Measurements from ENCODE around the gene QTRT2. TPM values are rescaled to one million over a fixed set of nuclear protein-coding genes. Genes with fewer than 3 reads are reported as not detected.
A peak's percentile ranks its signal among the peaks of the same experiment; 100 is the strongest.

QTRT2 gene
- polyA plus RNA-seq, 2 of the 4 experiments (the other 2 are of a cell fraction), result 23.5 to 33.9 TPM

DNA sequence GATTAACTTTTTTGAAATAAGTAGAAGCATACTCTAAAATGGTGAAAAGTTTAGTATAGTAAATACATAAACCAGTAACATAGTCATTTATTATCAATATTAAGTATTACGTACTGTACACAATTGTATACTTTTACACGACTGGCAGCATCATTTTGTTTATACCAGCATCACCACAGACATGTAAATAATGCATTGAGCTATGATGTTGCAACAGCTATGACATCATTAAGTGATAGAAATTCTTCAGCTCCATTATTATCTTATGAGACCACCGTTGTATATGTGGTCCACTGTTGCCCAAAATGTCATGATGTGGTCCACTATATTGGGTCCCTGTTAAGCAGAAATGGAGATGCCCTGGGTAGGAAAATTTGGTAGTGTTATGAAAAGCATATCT lies 71.0 kb downstream of the QTRT2 start:
- no peak overlapping the region for H3K4me2 ChIP-seq
- ATAC-seq, result no peak
- CTCF ChIA-PET, result interaction anchor here (0.6 to 1.7 kb wide), 3 partner anchors 23 to 257 kb away, joined by 3 to 5 read pairs (median 4); no protein-coding TSS in a partner anchor
- H3K9me3 ChIP-seq, result no peaks in the 10 kb centered on the region
- H3K4me1 ChIP-seq, result no peaks in the 10 kb centered on the region
- H3K4me3 ChIP-seq, result no peak overlapping the region
- DNase-seq (ENCODE audit: low read depth in 1 of 2, low spot score in 1 of 2), result no peak
- H3K27ac ChIP-seq, result no peak overlapping the region
- no peak for TF ChIP-seq FOSB (CRISPR knock-in tag; IDR thresholded peaks at IDR 0.05)
- no peak for TF ChIP-seq ESRRA (IDR thresholded peaks at IDR 0.05; ENCODE audit: borderline replicate concordance, low read length)
- TF ChIP-seq, protein P1, sequence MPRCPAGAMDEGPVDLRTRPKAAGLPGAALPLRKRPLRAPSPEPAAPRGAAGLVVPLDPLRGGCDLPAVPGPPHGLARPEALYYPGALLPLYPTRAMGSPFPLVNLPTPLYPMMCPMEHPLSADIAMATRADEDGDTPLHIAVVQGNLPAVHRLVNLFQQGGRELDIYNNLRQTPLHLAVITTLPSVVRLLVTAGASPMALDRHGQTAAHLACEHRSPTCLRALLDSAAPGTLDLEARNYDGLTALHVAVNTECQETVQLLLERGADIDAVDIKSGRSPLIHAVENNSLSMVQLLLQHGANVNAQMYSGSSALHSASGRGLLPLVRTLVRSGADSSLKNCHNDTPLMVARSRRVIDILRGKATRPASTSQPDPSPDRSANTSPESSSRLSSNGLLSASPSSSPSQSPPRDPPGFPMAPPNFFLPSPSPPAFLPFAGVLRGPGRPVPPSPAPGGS (IDR thresholded peaks at IDR 0.05), result no peak
- no peak for TF ChIP-seq FOSL2 (IDR thresholded peaks at IDR 0.05)
- TF ChIP-seq FOSL2 (CRISPR knock-in tag; IDR thresholded peaks at IDR 0.05), result no peak
- TF ChIP-seq, protein P2, sequence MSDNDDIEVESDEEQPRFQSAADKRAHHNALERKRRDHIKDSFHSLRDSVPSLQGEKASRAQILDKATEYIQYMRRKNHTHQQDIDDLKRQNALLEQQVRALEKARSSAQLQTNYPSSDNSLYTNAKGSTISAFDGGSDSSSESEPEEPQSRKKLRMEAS (IDR thresholded peaks at IDR 0.05), result no peak
- no peak for TF ChIP-seq PHF8 (IDR thresholded peaks at IDR 0.05; ENCODE audit: borderline replicate concordance, low read depth)
- TF ChIP-seq, protein P3, sequence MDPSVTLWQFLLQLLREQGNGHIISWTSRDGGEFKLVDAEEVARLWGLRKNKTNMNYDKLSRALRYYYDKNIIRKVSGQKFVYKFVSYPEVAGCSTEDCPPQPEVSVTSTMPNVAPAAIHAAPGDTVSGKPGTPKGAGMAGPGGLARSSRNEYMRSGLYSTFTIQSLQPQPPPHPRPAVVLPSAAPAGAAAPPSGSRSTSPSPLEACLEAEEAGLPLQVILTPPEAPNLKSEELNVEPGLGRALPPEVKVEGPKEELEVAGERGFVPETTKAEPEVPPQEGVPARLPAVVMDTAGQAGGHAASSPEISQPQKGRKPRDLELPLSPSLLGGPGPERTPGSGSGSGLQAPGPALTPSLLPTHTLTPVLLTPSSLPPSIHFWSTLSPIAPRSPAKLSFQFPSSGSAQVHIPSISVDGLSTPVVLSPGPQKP (IDR thresholded peaks at IDR 0.05; ENCODE audit: low read depth, low read length), result no peak
- TF ChIP-seq SMC3 (IDR thresholded peaks at IDR 0.05), result no peak
- TF ChIP-seq, protein P4, sequence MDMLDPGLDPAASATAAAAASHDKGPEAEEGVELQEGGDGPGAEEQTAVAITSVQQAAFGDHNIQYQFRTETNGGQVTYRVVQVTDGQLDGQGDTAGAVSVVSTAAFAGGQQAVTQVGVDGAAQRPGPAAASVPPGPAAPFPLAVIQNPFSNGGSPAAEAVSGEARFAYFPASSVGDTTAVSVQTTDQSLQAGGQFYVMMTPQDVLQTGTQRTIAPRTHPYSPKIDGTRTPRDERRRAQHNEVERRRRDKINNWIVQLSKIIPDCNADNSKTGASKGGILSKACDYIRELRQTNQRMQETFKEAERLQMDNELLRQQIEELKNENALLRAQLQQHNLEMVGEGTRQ (IDR thresholded peaks at IDR 0.05), result no peak
- POLR2A ChIA-PET, result no interaction called here
- WGBS (ENCODE audit: missing lambda C conversion rate), result 55% methylated on average over 3 of the region's 3 CpGs
- no peak for FAIRE-seq

DNA sequence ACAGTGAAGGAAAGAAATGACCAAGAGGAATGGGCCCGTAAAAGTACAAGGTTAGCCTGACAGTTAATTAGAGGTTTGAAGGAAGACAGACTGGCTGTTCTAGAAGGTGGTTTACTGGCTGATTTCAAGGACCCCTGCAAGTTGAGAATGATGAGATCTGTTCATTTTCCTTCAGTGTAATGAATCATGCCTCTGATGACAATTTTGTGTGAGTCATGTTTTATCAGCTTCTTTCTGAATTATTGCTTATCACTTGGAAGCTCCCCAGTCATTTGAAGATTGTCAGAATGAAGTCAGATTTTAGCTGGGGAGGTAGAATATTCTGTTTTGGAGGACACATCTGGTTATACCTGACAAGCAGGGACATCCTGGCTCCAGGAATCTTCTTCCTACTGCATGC lies 71.7 kb downstream of the QTRT2 start:
- no peaks in the 10 kb centered on the region for H3K9me3 ChIP-seq
- WGBS (ENCODE audit: missing lambda C conversion rate), result 84% methylated on average over 1 of the region's 1 CpG
- TF ChIP-seq, protein P5, sequence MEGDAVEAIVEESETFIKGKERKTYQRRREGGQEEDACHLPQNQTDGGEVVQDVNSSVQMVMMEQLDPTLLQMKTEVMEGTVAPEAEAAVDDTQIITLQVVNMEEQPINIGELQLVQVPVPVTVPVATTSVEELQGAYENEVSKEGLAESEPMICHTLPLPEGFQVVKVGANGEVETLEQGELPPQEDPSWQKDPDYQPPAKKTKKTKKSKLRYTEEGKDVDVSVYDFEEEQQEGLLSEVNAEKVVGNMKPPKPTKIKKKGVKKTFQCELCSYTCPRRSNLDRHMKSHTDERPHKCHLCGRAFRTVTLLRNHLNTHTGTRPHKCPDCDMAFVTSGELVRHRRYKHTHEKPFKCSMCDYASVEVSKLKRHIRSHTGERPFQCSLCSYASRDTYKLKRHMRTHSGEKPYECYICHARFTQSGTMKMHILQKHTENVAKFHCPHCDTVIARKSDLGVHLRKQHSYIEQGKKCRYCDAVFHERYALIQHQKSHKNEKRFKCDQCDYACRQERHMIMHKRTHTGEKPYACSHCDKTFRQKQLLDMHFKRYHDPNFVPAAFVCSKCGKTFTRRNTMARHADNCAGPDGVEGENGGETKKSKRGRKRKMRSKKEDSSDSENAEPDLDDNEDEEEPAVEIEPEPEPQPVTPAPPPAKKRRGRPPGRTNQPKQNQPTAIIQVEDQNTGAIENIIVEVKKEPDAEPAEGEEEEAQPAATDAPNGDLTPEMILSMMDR (IDR thresholded peaks at IDR 0.05), result no peak
- TF ChIP-seq CHD4 (IDR thresholded peaks at IDR 0.05; ENCODE audit: borderline replicate concordance), result no peak
- TF ChIP-seq FOSL2 (IDR thresholded peaks at IDR 0.05), result no peak
- TF ChIP-seq FOSL2 (CRISPR knock-in tag; IDR thresholded peaks at IDR 0.05), result peak; percentile 55; the same call in 1 of the 2 replicates
- no peak for TF ChIP-seq ZNF302 (CRISPR knock-in tag; IDR thresholded peaks at IDR 0.05)
- ATAC-seq, result no peak
- no peak for DNase-seq (ENCODE audit: low read depth in 1 of 2, low spot score in 1 of 2)
- no peaks in the 10 kb centered on the region for H3K4me1 ChIP-seq
- no peak for FAIRE-seq
- H3K4me3 ChIP-seq, result no peak overlapping the region
- H3K4me2 ChIP-seq, result no peak overlapping the region
- no peak overlapping the region for H3K27ac ChIP-seq
- ChIA-PET CTCF (interaction anchor here (1.7 kb wide), 2 partner anchors 24 kb away, joined by 3 to 5 read pairs; no protein-coding TSS in a partner anchor), POLR2A (no interaction called here)

DNA sequence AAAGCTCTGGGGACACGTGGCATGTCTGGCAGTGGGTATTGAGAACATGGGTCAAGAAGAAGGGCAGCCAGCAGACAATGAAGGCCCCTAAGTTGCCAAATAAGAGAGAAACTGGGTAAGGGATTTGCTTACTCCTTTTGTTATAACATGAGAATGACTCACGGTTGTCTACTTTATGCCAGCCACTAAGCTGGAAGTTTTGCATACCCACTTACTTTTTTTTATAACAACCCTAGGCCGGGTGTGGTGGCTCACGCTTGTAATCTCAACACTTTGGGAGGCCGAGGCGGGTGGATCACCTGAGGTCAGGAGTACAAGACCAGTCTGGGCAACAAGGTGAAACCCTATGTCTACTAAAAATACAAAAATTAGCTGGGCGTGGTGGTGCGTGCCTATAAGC lies 72.3 kb downstream of the QTRT2 start:
- TF ChIP-seq ESRRA (IDR thresholded peaks at IDR 0.05; ENCODE audit: borderline replicate concordance, low read length) (no peak), EHF (CRISPR knock-in tag; IDR thresholded peaks at IDR 0.05) (no peak), FOXS1 (CRISPR knock-in tag; IDR thresholded peaks at IDR 0.05) (no peak), POLR2A (IDR thresholded peaks at IDR 0.05; ENCODE audit: low read length) (no peak), PHF8 (IDR thresholded peaks at IDR 0.05; ENCODE audit: borderline replicate concordance, low read depth) (no peak), KDM1A (IDR thresholded peaks at IDR 0.05; ENCODE audit: low read depth) (no peak), JUN (IDR thresholded peaks at IDR 0.05) (no peak), ZC3H11A (IDR thresholded peaks at IDR 0.05) (no peak), HOXB5 (CRISPR knock-in tag; IDR thresholded peaks at IDR 0.05) (no peak), MYC (IDR thresholded peaks at IDR 0.05; ENCODE audit: borderline replicate concordance, low read length) (no peak), ZFP36 (IDR thresholded peaks at IDR 0.05; ENCODE audit: borderline replicate concordance, partially characterized antibody) (no peak), HDAC2 (IDR thresholded peaks at IDR 0.05) (no peak)
- TF ChIP-seq, protein P6, sequence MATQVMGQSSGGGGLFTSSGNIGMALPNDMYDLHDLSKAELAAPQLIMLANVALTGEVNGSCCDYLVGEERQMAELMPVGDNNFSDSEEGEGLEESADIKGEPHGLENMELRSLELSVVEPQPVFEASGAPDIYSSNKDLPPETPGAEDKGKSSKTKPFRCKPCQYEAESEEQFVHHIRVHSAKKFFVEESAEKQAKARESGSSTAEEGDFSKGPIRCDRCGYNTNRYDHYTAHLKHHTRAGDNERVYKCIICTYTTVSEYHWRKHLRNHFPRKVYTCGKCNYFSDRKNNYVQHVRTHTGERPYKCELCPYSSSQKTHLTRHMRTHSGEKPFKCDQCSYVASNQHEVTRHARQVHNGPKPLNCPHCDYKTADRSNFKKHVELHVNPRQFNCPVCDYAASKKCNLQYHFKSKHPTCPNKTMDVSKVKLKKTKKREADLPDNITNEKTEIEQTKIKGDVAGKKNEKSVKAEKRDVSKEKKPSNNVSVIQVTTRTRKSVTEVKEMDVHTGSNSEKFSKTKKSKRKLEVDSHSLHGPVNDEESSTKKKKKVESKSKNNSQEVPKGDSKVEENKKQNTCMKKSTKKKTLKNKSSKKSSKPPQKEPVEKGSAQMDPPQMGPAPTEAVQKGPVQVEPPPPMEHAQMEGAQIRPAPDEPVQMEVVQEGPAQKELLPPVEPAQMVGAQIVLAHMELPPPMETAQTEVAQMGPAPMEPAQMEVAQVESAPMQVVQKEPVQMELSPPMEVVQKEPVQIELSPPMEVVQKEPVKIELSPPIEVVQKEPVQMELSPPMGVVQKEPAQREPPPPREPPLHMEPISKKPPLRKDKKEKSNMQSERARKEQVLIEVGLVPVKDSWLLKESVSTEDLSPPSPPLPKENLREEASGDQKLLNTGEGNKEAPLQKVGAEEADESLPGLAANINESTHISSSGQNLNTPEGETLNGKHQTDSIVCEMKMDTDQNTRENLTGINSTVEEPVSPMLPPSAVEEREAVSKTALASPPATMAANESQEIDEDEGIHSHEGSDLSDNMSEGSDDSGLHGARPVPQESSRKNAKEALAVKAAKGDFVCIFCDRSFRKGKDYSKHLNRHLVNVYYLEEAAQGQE (IDR thresholded peaks at IDR 0.05), result no peak
- TF ChIP-seq, protein P7, sequence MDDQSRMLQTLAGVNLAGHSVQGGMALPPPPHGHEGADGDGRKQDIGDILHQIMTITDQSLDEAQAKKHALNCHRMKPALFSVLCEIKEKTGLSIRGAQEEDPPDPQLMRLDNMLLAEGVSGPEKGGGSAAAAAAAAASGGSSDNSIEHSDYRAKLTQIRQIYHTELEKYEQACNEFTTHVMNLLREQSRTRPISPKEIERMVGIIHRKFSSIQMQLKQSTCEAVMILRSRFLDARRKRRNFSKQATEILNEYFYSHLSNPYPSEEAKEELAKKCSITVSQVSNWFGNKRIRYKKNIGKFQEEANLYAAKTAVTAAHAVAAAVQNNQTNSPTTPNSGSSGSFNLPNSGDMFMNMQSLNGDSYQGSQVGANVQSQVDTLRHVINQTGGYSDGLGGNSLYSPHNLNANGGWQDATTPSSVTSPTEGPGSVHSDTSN (IDR thresholded peaks at IDR 0.05), result no peak
- WGBS (ENCODE audit: missing lambda C conversion rate), result 79% methylated on average over 8 of the region's 8 CpGs
- no peak overlapping the region for H3K4me3 ChIP-seq
- H3K4me2 ChIP-seq, result no peak overlapping the region
- ChIA-PET CTCF (interaction anchor here (1.7 kb wide), 1 partner anchor 23 kb away, joined by 5 read pairs; no protein-coding TSS in a partner anchor), POLR2A (no interaction called here)
- FAIRE-seq (no peak), ATAC-seq (no peak), DNase-seq (ENCODE audit: low read depth in 1 of 2, low spot score in 1 of 2) (no peak)
- H3K9me3 ChIP-seq, result no peaks in the 10 kb centered on the region
- no peak overlapping the region for H3K27ac ChIP-seq
- no peaks in the 10 kb centered on the region for H3K4me1 ChIP-seq

Data from A549 (cell line).